Measurements from ENCODE around the gene C17orf114.
A peak's percentile ranks its signal among the peaks of the same experiment; 100 is the strongest.

Gene C17orf114

GRCh38 chr17:4788159-4788806 is 13.8 kb downstream of the C17orf114 start (continued):
- TF ChIP-seq NR2C2 (CRISPR knock-in tag; IDR thresholded peaks at IDR 0.05; ENCODE audit: borderline replicate concordance): 0 out of 2 replicates have a peak, but pooled peaks have one; percentile 31
- TF ChIP-seq ZNF761 (CRISPR knock-in tag; conservative IDR thresholded peaks at IDR 0.05): 0 out of 2 replicates have a peak, but pooled peaks have one; percentile 21
- no peak for TF ChIP-seq ZNF362 (CRISPR knock-in tag; IDR thresholded peaks at IDR 0.05; ENCODE audit: borderline replicate concordance)
- 0 out of 2 replicates have a peak, but pooled peaks have one; percentile 31 for TF ChIP-seq RFXAP (CRISPR knock-in tag; IDR thresholded peaks at IDR 0.05; ENCODE audit: borderline replicate concordance)
- TF ChIP-seq ZHX2 (IDR thresholded peaks at IDR 0.05; ENCODE audit: low read depth): no peak
- TF ChIP-seq ZHX2 (CRISPR knock-in tag; IDR thresholded peaks at IDR 0.05; ENCODE audit: borderline replicate concordance): no peak
- no peak for TF ChIP-seq ARID2 (CRISPR knock-in tag; IDR thresholded peaks at IDR 0.05; ENCODE audit: borderline replicate concordance)
- TF ChIP-seq ZBTB39 (CRISPR knock-in tag; IDR thresholded peaks at IDR 0.05): no peak
- 0 out of 2 replicates have a peak, but pooled peaks have one; percentile 51 for TF ChIP-seq STAT6 (CRISPR knock-in tag; IDR thresholded peaks at IDR 0.05; ENCODE audit: borderline replicate concordance)
- TF ChIP-seq ZNF263 (CRISPR knock-in tag; IDR thresholded peaks at IDR 0.05): 0 out of 2 replicates have a peak, but pooled peaks have one; percentile 27
- no peak for TF ChIP-seq ZNF367 (CRISPR knock-in tag; IDR thresholded peaks at IDR 0.05; ENCODE audit: borderline replicate concordance)
- 0 out of 2 replicates have a peak, but pooled peaks have one; percentile 1 for TF ChIP-seq ZNF468 (CRISPR knock-in tag; IDR thresholded peaks at IDR 0.05)
- TF ChIP-seq FOXK1 (CRISPR knock-in tag; IDR thresholded peaks at IDR 0.05; ENCODE audit: borderline replicate concordance, low read depth): no peak
